Panc1 (cell line): ENCODE data around the gene MTARC2. TPM values are rescaled to one million over a fixed set of nuclear protein-coding genes. Genes with fewer than 3 reads are reported as not detected.

Source experiments
- ATAC-seq: fragments of 200-7000 bp; cut with Tn5 transposase; 2 replicates; pipeline ENCODE4 v1.9.1; 2020; ENCODE audit warnings: mild to moderate bottlenecking, moderate library complexity
- Bru-seq: library from RNA; stranded (reverse); fragments of 400-500 nt; gene quantifications from one replicate; lab custom pipeline; 2021; lab: Mats Ljungman, UMichigan
- BruChase-seq, 2 experiments: library from RNA; stranded (reverse); fragments of 400-500 nt; gene quantifications; one replicate each; lab custom pipeline; 2021; lab: Mats Ljungman, UMichigan
- BruUV-seq: library from RNA; stranded (reverse); fragments of 400-500 nt; replicated peaks from 2 replicates; lab custom pipeline; 2021; lab: Mats Ljungman, UMichigan
- CTCF ChIA-PET: fragments of 300-600 bp; sonication (Branson Sonifier 250); formaldehyde crosslinking; loops from one replicate; lab custom pipeline; 2022; ENCODE audit warnings: antibody characterized with exemption; lab: Charles Lee
- POLR2A ChIA-PET: fragments of 300-600 bp; sonication (Branson Sonifier 250); formaldehyde crosslinking; loops from one replicate; lab custom pipeline; 2022; ENCODE audit warnings: antibody characterized with exemption; lab: Charles Lee
- DNase-seq: peaks from one replicate; pipeline ENCODE4 v3.0.0-alpha.2; 2010; ENCODE audit warnings: low read depth, low spot score
- H3K27ac ChIP-seq: 2 replicates; pipeline ENCODE4 v1.5.1; 2011; ENCODE audit warnings: mild to moderate bottlenecking, low read length, inconsistent platforms
- H3K27me3 ChIP-seq: fragments of 200-500 bp; sonication (Bioruptor generic); 2 replicates; pipeline ENCODE4 v1.6.0; 2014; ENCODE audit warnings: low read length, inconsistent platforms; ENCODE audit not compliant: control insufficient read depth, insufficient read depth
- H3K36me3 ChIP-seq: fragments of 200-500 bp; sonication (Bioruptor generic); 2 replicates; pipeline ENCODE4 v1.5.1; 2014; ENCODE audit warnings: inconsistent platforms, mild to moderate bottlenecking, low read length, moderate library complexity; ENCODE audit not compliant: control insufficient read depth, insufficient read depth
- H3K4me1 ChIP-seq: 2 replicates; pipeline ENCODE4 v1.5.1; 2011; ENCODE audit warnings: inconsistent platforms, mild to moderate bottlenecking, low read length, moderate library complexity; ENCODE audit not compliant: control insufficient read depth, insufficient read depth
- H3K4me3 ChIP-seq, 2 experiments: 2 replicates each; pipeline ENCODE4 v1.5.1; 2011 to 2012; ENCODE audit warnings: low read depth in 2 of 2, low read length in 2 of 2, mild to moderate bottlenecking in 2 of 2, inconsistent platforms in 1 of 2, moderate library complexity in 1 of 2
- H3K9me3 ChIP-seq: fragments of 200-500 bp; sonication (Bioruptor generic); 2 replicates; pipeline ENCODE4 v1.5.1; 2014; ENCODE audit warnings: low read depth, mild to moderate bottlenecking, inconsistent platforms, low read length, moderate library complexity; ENCODE audit not compliant: control insufficient read depth, insufficient read depth
- POLR2AphosphoS5 ChIP-seq: IDR thresholded peaks from 2 replicates; pipeline ENCODE4 v1.6.1; 2012; ENCODE audit warnings: mild to moderate bottlenecking, low read depth, low read length, moderate library complexity
- SIN3A ChIP-seq: IDR thresholded peaks from 2 replicates; pipeline ENCODE4 v1.6.1; 2012; ENCODE audit warnings: low read depth, mild to moderate bottlenecking, low read length, moderate library complexity, borderline replicate concordance; ENCODE audit not compliant: insufficient read depth
- TCF7L2 ChIP-seq: IDR thresholded peaks from 2 replicates; pipeline ENCODE4 v1.6.1; 2011; ENCODE audit warnings: mild to moderate bottlenecking, low read depth, low read length, inconsistent platforms
- in situ Hi-C: cut with HindIII; loops from 2 replicates; pipeline ENCODE4 v1.10.0; 2016; ENCODE audit warnings: low sequenced_read_pairs, low pct_unique_long_range_greater_than_20kb
- intact Hi-C: fragments of 100-400 bp; cut with micrococcal nuclease; formaldehyde crosslinking; loops from one replicate; pipeline ENCODE4 v1.10.0; 2022; ENCODE audit not compliant: unreplicated experiment
- long read RNA-seq: library from polyadenylated mRNA; unstranded; transcript quantifications from one replicate; pipeline ENCODE4 v2.0.0, GENCODE V29; 2021; ENCODE audit not compliant: unreplicated experiment
- polyA plus RNA-seq: library from polyadenylated mRNA; unstranded; fragments of >200 nt; gene quantifications from one replicate; pipeline ENCODE4 v1.2.1, GENCODE V29; 2012; ENCODE audit warnings: missing spikeins; ENCODE audit not compliant: insufficient read length
- total RNA-seq: library from RNA; stranded (reverse); gene quantifications from one replicate; pipeline ENCODE4 v1.2.1, GENCODE V29; 2021; ENCODE audit not compliant: unreplicated experiment
- TF ChIP-seq, protein P1 (sequence below), 2 experiments: IDR thresholded peaks; 2 replicates each; pipeline ENCODE4 v1.6.1; 2011 to 2012; ENCODE audit warnings: low read depth in 2 of 2, control low read depth in 1 of 2, low read length in 1 of 2, mild to moderate bottlenecking in 1 of 2, moderate library complexity in 1 of 2; ENCODE audit not compliant: insufficient read depth in 1 of 2
- TF ChIP-seq, protein P2 (sequence below): fragments of 450-650 bp; IDR thresholded peaks from 2 replicates; pipeline ENCODE4 v1.5.1; 2017; ENCODE audit warnings: mild to moderate bottlenecking

Gene MTARC2
- 10.1 TPM for total RNA-seq
- polyA plus RNA-seq, result 7.6 TPM
- percentile 51 among the genes with signal in this experiment for Bru-seq, nascent RNA
- percentile 63 among the genes with signal in this experiment for BruChase-seq, experiment 1, labeled RNA remaining after a 2-hour chase
- percentile 53 among the genes with signal in this experiment for BruChase-seq, experiment 2, labeled RNA remaining after a 6-hour chase
- long read RNA-seq, partial matches to known transcripts, result 0 of 7 reads
- long read RNA-seq, other reads (novel, unspliced or antisense), result 6 of 7 reads

DNA sequence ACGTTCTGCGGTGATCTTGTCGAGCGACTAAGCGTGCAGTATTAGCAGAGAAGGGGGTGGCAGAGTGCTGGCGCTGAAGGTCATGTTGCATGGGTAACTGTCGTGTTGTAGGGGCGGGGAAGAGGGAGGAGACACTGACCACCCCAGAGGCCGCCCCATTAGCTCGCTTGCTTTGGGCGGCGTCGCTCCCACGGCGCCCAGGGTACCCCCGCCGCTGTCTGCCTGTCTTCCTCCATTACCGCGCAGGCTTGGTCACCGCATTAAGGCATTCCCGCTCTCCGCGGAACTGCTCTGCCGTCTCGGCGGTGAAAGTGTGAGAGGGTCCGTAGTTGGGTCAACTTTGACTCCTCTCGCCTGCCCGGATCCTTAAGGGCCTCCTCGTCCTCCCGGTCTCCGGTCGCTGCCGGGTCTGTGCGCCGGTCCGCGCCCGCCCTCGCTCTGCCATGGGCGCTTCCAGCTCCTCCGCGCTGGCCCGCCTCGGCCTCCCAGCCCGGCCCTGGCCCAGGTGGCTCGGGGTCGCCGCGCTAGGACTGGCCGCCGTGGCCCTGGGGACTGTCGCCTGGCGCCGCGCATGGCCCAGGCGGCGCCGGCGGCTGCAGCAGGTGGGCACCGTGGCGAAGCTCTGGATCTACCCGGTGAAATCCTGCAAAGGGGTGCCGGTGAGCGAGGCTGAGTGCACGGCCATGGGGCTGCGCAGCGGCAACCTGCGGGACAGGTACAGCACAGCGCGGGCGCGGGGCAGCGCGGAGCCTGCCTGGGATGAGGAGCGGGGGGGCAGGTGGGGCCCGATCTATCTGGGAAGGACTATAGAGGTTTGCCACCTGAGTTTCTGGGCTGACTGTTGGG, at the start of gene MTARC2:
TSS of gene MTARC2 (plus strand) at position 234 of the 846 bp plus-strand sequence. CDS start at position 444, 210 bp downstream.
- Histone ChIP-seq H3K27ac (peak within 1 kb of the TSS; percentile 84), H3K4me1 (peaks cover 7% of the 10 kb centered on the region), H3K9me3 (no peaks in the 10 kb centered on the region), H3K4me3 (peak within 1 kb of the TSS; percentile 66 to 69), H3K27me3 (no peaks in the 10 kb centered on the region), H3K36me3 (no peaks in the 10 kb centered on the region; the same call in 1 of the 2 replicates)
- intact Hi-C loops, result no loop called here
- TF ChIP-seq TCF7L2 (no peak), POLR2AphosphoS5 (peak; percentile 52), SIN3A (no peak)
- ChIA-PET CTCF (interaction anchor here (1.2 kb wide), 1 partner anchor 15 kb away, joined by 4 read pairs; no protein-coding TSS in a partner anchor), POLR2A (no interaction called here)
- BruUV-seq, result no TSS peak
- ATAC-seq, result peak; percentile 98
- no peak for DNase-seq
- in situ Hi-C loops, result no loop called here

DNA sequence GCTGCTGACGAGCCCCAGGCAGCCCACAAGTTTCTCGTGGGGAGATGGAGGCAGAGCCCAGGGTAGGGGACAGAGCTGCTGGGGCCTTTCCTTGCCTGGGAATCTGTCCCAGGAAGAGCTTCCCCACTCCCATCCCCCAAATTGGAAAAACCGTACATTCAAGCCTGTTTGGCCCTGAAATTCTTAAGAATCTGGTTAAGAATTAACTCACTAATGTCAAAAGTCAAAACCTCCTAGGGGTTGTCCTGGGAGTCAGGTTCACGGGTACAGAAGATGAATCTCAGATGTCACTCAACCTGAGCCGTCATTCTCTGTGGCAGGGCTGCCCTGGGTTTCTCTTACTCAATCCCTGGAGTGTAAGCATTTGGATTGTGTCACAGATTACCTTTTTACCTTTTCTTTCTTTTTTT, 49.5 kb upstream of the MTARC2 start:
- in situ Hi-C loops, result no loop called here
- Histone ChIP-seq H3K4me1 (no peaks in the 10 kb centered on the region), H3K36me3 (no peaks in the 10 kb centered on the region), H3K9me3 (no peaks in the 10 kb centered on the region), H3K4me3 (no peak overlapping the region), H3K27me3 (no peaks in the 10 kb centered on the region; the same call in 1 of the 2 replicates), H3K27ac (no peak overlapping the region)
- POLR2A ChIA-PET, result no interaction called here
- ATAC-seq, result no peak
- DNase-seq, result no peak
- CTCF ChIA-PET, result no interaction called here
- intact Hi-C loops, result no loop called here
- TF ChIP-seq POLR2AphosphoS5 (no peak), SIN3A (no peak), TCF7L2 (no peak)
- TF ChIP-seq, protein P1, sequence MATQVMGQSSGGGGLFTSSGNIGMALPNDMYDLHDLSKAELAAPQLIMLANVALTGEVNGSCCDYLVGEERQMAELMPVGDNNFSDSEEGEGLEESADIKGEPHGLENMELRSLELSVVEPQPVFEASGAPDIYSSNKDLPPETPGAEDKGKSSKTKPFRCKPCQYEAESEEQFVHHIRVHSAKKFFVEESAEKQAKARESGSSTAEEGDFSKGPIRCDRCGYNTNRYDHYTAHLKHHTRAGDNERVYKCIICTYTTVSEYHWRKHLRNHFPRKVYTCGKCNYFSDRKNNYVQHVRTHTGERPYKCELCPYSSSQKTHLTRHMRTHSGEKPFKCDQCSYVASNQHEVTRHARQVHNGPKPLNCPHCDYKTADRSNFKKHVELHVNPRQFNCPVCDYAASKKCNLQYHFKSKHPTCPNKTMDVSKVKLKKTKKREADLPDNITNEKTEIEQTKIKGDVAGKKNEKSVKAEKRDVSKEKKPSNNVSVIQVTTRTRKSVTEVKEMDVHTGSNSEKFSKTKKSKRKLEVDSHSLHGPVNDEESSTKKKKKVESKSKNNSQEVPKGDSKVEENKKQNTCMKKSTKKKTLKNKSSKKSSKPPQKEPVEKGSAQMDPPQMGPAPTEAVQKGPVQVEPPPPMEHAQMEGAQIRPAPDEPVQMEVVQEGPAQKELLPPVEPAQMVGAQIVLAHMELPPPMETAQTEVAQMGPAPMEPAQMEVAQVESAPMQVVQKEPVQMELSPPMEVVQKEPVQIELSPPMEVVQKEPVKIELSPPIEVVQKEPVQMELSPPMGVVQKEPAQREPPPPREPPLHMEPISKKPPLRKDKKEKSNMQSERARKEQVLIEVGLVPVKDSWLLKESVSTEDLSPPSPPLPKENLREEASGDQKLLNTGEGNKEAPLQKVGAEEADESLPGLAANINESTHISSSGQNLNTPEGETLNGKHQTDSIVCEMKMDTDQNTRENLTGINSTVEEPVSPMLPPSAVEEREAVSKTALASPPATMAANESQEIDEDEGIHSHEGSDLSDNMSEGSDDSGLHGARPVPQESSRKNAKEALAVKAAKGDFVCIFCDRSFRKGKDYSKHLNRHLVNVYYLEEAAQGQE (IDR thresholded peaks at IDR 0.05; ENCODE audit: insufficient read depth in 1 of 2, low read depth in 2 of 2, low read length in 1 of 2), result no peak
- TF ChIP-seq, protein P2, sequence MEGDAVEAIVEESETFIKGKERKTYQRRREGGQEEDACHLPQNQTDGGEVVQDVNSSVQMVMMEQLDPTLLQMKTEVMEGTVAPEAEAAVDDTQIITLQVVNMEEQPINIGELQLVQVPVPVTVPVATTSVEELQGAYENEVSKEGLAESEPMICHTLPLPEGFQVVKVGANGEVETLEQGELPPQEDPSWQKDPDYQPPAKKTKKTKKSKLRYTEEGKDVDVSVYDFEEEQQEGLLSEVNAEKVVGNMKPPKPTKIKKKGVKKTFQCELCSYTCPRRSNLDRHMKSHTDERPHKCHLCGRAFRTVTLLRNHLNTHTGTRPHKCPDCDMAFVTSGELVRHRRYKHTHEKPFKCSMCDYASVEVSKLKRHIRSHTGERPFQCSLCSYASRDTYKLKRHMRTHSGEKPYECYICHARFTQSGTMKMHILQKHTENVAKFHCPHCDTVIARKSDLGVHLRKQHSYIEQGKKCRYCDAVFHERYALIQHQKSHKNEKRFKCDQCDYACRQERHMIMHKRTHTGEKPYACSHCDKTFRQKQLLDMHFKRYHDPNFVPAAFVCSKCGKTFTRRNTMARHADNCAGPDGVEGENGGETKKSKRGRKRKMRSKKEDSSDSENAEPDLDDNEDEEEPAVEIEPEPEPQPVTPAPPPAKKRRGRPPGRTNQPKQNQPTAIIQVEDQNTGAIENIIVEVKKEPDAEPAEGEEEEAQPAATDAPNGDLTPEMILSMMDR, result no peak
- no TSS peak for BruUV-seq
